ENCODE measurements around the gene POLR2A. TPM values are rescaled to one million over a fixed set of nuclear protein-coding genes. Genes with fewer than 3 reads are reported as not detected.

The POLR2A gene
- polyA plus RNA-seq, 1 experiment, result 18.4 TPM

DNA sequence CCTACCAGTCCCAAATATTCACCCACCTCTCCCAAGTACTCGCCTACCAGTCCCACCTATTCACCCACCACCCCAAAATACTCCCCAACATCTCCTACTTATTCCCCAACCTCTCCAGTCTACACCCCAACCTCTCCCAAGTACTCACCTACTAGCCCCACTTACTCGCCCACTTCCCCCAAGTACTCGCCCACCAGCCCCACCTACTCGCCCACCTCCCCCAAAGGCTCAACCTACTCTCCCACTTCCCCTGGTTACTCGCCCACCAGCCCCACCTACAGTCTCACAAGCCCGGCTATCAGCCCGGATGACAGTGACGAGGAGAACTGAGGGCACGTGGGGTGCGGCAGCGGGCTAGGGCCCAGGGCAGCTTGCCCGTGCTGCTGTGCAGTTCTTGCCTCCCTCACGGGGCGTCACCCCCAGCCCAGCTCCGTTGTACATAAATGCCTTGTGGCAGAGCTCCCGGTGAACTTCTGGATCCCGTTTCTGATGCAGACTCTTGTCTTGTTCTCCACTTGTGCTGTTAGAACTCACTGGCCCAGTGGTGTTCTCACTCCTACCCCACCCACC lies 29.8 kb downstream of the POLR2A start:
- POLR2A ChIA-PET, result interaction anchor here (1.9 kb wide), 1 partner anchor 47 kb away, joined by 7 read pairs; no protein-coding TSS in a partner anchor
- TF ChIP-seq, protein P1, sequence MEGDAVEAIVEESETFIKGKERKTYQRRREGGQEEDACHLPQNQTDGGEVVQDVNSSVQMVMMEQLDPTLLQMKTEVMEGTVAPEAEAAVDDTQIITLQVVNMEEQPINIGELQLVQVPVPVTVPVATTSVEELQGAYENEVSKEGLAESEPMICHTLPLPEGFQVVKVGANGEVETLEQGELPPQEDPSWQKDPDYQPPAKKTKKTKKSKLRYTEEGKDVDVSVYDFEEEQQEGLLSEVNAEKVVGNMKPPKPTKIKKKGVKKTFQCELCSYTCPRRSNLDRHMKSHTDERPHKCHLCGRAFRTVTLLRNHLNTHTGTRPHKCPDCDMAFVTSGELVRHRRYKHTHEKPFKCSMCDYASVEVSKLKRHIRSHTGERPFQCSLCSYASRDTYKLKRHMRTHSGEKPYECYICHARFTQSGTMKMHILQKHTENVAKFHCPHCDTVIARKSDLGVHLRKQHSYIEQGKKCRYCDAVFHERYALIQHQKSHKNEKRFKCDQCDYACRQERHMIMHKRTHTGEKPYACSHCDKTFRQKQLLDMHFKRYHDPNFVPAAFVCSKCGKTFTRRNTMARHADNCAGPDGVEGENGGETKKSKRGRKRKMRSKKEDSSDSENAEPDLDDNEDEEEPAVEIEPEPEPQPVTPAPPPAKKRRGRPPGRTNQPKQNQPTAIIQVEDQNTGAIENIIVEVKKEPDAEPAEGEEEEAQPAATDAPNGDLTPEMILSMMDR (IDR thresholded peaks at IDR 0.05; ENCODE audit: low read depth, low read length), result no peak
- no peak overlapping the region for H3K27ac ChIP-seq (ENCODE audit: low read depth, low read length)
- no peak overlapping the region for H3K4me3 ChIP-seq (ENCODE audit: low read depth, low read length)
- H3K27me3 ChIP-seq (ENCODE audit: control insufficient read depth, insufficient read depth, low read length), result no peaks in the 10 kb centered on the region
- no peaks in the 10 kb centered on the region for H3K9me3 ChIP-seq (ENCODE audit: control insufficient read depth, insufficient read depth, low read length)
- CTCF ChIA-PET, result interaction anchor here (0.6 to 5.8 kb wide), 26 partner anchors 9 to 174 kb away, joined by 3 to 116 read pairs (median 5); partner anchors contain the start of genes SENP3, SOX15, TMEM256 and TNFSF13
- no peak for DNase-seq (ENCODE audit: low read depth, low spot score)

DNA sequence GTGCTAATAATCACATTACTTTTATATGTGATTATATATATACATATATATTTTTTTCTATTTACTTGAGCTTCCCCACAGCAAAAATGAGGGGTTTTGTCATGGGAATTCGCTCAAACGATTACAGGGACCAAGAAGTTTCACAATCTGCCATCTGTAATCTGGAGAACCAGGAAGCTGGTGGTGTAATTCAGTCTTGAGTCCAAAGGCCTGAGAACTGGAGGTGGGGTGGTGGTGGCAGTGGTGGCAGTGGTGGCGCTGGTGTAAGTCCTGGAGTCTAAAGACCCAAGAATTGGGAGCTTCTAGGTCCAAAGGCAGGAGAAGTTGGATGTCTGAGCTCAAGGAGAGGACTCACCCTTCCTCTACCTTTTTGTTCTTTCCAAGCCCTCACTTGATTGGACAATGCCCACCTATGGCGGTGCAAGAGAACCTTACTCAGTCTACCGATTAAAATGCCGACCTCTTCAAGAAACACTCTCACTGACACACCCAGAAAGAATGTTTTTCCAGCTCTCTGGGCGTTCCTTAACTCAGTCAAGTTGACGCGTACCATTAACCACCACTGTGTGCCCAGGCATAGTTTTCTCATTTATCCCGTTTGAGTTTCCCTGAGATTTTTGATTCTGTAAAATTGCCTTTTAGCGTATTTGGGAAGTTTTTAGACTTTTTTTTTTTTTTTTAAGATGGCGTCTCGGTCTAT lies 31.9 kb downstream of the POLR2A start:
- CTCF ChIA-PET, result interaction anchor here (0.7 to 5.8 kb wide), 7 partner anchors 10 to 172 kb away, joined by 3 to 116 read pairs (median 8); partner anchors contain the start of genes SENP3, SOX15, TP53 and WRAP53
- H3K27me3 ChIP-seq (ENCODE audit: control insufficient read depth, insufficient read depth, low read length), result no peaks in the 10 kb centered on the region
- no peak for DNase-seq (ENCODE audit: low read depth, low spot score)
- H3K27ac ChIP-seq (ENCODE audit: low read depth, low read length), result no peak overlapping the region
- H3K4me3 ChIP-seq (ENCODE audit: low read depth, low read length), result no peak overlapping the region
- TF ChIP-seq, protein P1 (IDR thresholded peaks at IDR 0.05; ENCODE audit: low read depth, low read length), result no peak
- H3K9me3 ChIP-seq (ENCODE audit: control insufficient read depth, insufficient read depth, low read length), result no peaks in the 10 kb centered on the region
- POLR2A ChIA-PET, result no interaction called here

DNA sequence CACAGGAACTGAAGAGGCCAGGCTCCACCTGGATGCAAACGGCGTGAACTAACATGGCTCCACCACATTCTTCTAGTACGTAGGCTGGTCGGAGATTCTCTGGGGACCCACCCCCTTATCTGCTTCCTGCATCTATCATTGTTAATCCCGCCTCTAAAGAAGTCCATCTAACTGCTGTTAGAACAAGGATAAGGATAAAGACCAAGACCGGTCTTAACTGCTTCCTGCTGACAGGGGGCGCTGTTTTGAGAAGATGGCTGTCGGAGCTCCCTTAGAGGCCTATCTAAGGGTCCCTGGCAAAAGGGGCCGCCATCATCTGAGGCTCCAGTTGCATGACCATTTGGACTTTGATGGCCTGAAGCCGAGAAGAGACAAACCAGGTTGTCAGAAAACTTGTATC lies 38.9 kb downstream of the POLR2A start:
- H3K27me3 ChIP-seq (ENCODE audit: control insufficient read depth, insufficient read depth, low read length), result no peaks in the 10 kb centered on the region
- peaks cover 11% of the 10 kb centered on the region for H3K9me3 ChIP-seq (ENCODE audit: control insufficient read depth, insufficient read depth, low read length)
- H3K27ac ChIP-seq (ENCODE audit: low read depth, low read length), result no peak overlapping the region
- TF ChIP-seq, protein P1 (IDR thresholded peaks at IDR 0.05; ENCODE audit: low read depth, low read length), result peak; percentile 42
- CTCF ChIA-PET, result interaction anchor here (0.8 to 1.5 kb wide), 3 partner anchors 9 to 66 kb away, joined by 5 to 6 read pairs (median 5); no protein-coding TSS in a partner anchor
- no peak for DNase-seq (ENCODE audit: low read depth, low spot score)
- POLR2A ChIA-PET, result interaction anchor here (0.7 kb wide), 1 partner anchor 129 kb away, joined by 3 read pairs; no protein-coding TSS in a partner anchor
- no peak overlapping the region for H3K4me3 ChIP-seq (ENCODE audit: low read depth, low read length)

DNA sequence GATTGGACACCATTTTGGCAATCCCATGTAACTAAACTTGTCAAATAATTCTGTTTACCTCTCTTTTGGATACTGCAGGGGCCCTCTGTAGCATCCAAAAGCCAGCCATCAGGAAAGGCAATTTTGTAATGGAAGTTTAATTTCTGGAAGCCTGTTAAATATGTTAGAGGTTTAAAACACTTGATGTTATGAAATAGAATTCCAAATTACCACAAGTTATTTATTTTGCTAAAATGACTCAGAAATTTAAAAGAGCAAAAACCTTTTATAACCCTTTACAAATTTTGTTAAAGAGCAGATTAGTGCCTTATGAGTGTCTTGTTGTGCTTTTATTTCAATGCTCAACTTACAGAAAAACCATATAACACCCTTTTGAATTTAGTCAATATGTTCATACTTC lies 44.7 kb downstream of the POLR2A start:
- CTCF ChIA-PET, result no interaction called here
- H3K4me3 ChIP-seq (ENCODE audit: low read depth, low read length), result no peak overlapping the region
- peaks cover 29% of the 10 kb centered on the region for H3K9me3 ChIP-seq (ENCODE audit: control insufficient read depth, insufficient read depth, low read length)
- DNase-seq (ENCODE audit: low read depth, low spot score), result no peak
- no peaks in the 10 kb centered on the region for H3K27me3 ChIP-seq (ENCODE audit: control insufficient read depth, insufficient read depth, low read length)
- H3K27ac ChIP-seq (ENCODE audit: low read depth, low read length), result no peak overlapping the region
- POLR2A ChIA-PET, result no interaction called here
- TF ChIP-seq, protein P1 (IDR thresholded peaks at IDR 0.05; ENCODE audit: low read depth, low read length), result no peak

Data from AG04450 (cell line).